Hepatocyte (in vitro differentiated cells): ENCODE results near the gene AUTS2.

Source experiments
- EZH2 ChIP-seq: fragments of 200-600 bp; sonication (generic); IDR thresholded peaks from 2 replicates; pipeline ENCODE4 v1.6.1; 2016; ENCODE audit warnings: antibody characterized with exemption, mild to moderate bottlenecking, borderline replicate concordance
- EZH2phosphoT487 ChIP-seq: fragments of 200-600 bp; sonication (generic); IDR thresholded peaks from one replicate; pipeline ENCODE4 v1.6.1; 2018; ENCODE audit warnings: antibody characterized with exemption, mild to moderate bottlenecking, low read depth, moderate library complexity; ENCODE audit not compliant: unreplicated experiment, severe bottlenecking
- TF ChIP-seq, protein P1 (sequence below): fragments of 200-600 bp; sonication (generic); IDR thresholded peaks from 2 replicates; pipeline ENCODE4 v1.5.1; 2016; ENCODE audit warnings: antibody characterized with exemption, mild to moderate bottlenecking; ENCODE audit not compliant: poor library complexity

DNA sequence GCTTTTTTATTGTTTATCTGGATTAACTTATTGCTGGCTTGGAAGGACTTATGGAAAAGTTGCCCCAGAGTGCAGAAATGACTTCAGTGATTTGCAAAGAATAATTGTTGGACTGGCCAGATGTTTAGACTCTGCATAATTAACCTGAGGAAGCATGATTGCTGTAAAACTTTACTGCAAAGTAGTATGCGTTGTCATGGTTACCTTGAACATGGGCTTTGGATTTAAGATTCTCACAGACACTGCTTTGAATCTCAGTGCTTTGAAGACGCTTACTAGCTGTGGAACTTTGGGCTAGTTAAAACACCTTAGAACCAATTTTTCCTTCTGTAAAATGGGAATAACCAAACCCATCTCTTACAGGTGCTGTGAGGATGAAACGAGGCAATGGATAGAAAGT is 1108.4 kb downstream of the AUTS2 start:
- TF ChIP-seq, protein P1, sequence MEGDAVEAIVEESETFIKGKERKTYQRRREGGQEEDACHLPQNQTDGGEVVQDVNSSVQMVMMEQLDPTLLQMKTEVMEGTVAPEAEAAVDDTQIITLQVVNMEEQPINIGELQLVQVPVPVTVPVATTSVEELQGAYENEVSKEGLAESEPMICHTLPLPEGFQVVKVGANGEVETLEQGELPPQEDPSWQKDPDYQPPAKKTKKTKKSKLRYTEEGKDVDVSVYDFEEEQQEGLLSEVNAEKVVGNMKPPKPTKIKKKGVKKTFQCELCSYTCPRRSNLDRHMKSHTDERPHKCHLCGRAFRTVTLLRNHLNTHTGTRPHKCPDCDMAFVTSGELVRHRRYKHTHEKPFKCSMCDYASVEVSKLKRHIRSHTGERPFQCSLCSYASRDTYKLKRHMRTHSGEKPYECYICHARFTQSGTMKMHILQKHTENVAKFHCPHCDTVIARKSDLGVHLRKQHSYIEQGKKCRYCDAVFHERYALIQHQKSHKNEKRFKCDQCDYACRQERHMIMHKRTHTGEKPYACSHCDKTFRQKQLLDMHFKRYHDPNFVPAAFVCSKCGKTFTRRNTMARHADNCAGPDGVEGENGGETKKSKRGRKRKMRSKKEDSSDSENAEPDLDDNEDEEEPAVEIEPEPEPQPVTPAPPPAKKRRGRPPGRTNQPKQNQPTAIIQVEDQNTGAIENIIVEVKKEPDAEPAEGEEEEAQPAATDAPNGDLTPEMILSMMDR, result no peak
- TF ChIP-seq EZH2, result no peak
- TF ChIP-seq EZH2phosphoT487, result no peak
